ENCODE data around the gene ANG.
"Not testable (repeated sequence)": the region's sequence is repeated elsewhere in the genome, so short reads cannot be mapped to it uniquely, and the experiment has no call there.

ANG gene

GRCh38 chr14:20688167-20688839 lies at the start of gene ANG:
Gene ANG, plus strand, starts transcription at chr14:20688764. Its CDS starts 4,801 bp downstream, at chr14:20693565.
- no peak for DNase-seq

- no peak for DNase-seq
These were observed 47.0 kb upstream of the ANG start, which contains the start of gene OR6S1 for GRCh38 chr14:20641591-20641990. Gene OR6S1, minus strand, starts transcription at chr14:20641691. Its CDS starts 0 bp downstream, at chr14:20641691.

GRCh38 chr14:20642182-20642581 lies 46.4 kb upstream of the ANG start:
- DNase-seq: no peak

- DNase-seq: not testable (repeated sequence)
These were observed 45.8 kb upstream of the ANG start for GRCh38 chr14:20642755-20643154.

- DNase-seq: no peak
These were observed 44.0 kb upstream of the ANG start for GRCh38 chr14:20644520-20644919.

GRCh38 chr14:20645481-20645880 lies 43.1 kb upstream of the ANG start:
- no peak for DNase-seq

- DNase-seq: no peak
These were observed 35.3 kb upstream of the ANG start for GRCh38 chr14:20652996-20653975.

GRCh38 chr14:20655851-20656250 lies 32.7 kb upstream of the ANG start:
- no peak for DNase-seq

GRCh38 chr14:20656274-20656673 lies 32.3 kb upstream of the ANG start:
- no peak for DNase-seq

GRCh38 chr14:20657216-20658211 lies 31.1 kb upstream of the ANG start:
- DNase-seq: no peak

GRCh38 chr14:20658246-20658645 lies 30.3 kb upstream of the ANG start:
- no peak for DNase-seq

- DNase-seq: no peak
These were observed 29.2 kb upstream of the ANG start for GRCh38 chr14:20659336-20659735.

GRCh38 chr14:20659813-20660395 lies 28.7 kb upstream of the ANG start:
- no peak for DNase-seq

GRCh38 chr14:20661197-20661596 lies 27.4 kb upstream of the ANG start:
- DNase-seq: no peak

- DNase-seq: no peak
These were observed 25.4 kb upstream of the ANG start for GRCh38 chr14:20662968-20663732.

GRCh38 chr14:20666400-20666961 lies 22.1 kb upstream of the ANG start:
- not testable (repeated sequence) for DNase-seq

GRCh38 chr14:20667957-20668356 lies 20.6 kb upstream of the ANG start:
- DNase-seq: no peak

GRCh38 chr14:20668969-20669368 lies 19.6 kb upstream of the ANG start:
- DNase-seq: no peak

- DNase-seq: no peak
These were observed 16.8 kb upstream of the ANG start for GRCh38 chr14:20671597-20672283.

GRCh38 chr14:20675669-20676068 lies 12.9 kb upstream of the ANG start:
- DNase-seq: no peak
